Activated T-cell treated with anti-CD3 and anti-CD28 coated beads, Interleukin-2, amount 50 U/mL, for 24 hours (primary cell): ENCODE data around the gene LIAS.

Experiments used
- DNase-seq: peaks from one replicate; pipeline ENCODE4 v3.0.0-alpha.2; 2020
- H3K27ac Mint-ChIP-seq: 2 replicates; pipeline ENCODE4 v1.8.0; 2020; ENCODE audit warnings: mild to moderate bottlenecking, mixed read lengths
- H3K27me3 Mint-ChIP-seq: 2 replicates; pipeline ENCODE4 v1.8.0; 2020; ENCODE audit warnings: mixed read lengths
- H3K36me3 Mint-ChIP-seq: 2 replicates; pipeline ENCODE4 v1.8.0; 2020; ENCODE audit warnings: low read depth, mixed read lengths
- H3K4me1 Mint-ChIP-seq: 2 replicates; pipeline ENCODE4 v1.8.0; 2020; ENCODE audit warnings: low read depth, mixed read lengths
- H3K4me3 Mint-ChIP-seq: 2 replicates; pipeline ENCODE4 v1.8.0; 2020; ENCODE audit warnings: mild to moderate bottlenecking, moderate library complexity, mixed read lengths
- H3K9me3 Mint-ChIP-seq: 2 replicates; pipeline ENCODE4 v1.8.0; 2020; ENCODE audit warnings: mixed read lengths

Gene LIAS

GRCh38 chr4:39525822-39526690, 67.2 kb downstream of the LIAS start:
- H3K9me3 Mint-ChIP-seq, result peaks cover 11% of the 10 kb centered on the region
- H3K4me1 Mint-ChIP-seq, result peaks cover 18% of the 10 kb centered on the region
- peak overlapping the region; percentile 98 for H3K4me3 Mint-ChIP-seq
- H3K36me3 Mint-ChIP-seq, result peaks cover 20% of the 10 kb centered on the region
- DNase-seq, result no peak
- peak overlapping the region; percentile 92 for H3K27ac Mint-ChIP-seq
- no peaks in the 10 kb centered on the region for H3K27me3 Mint-ChIP-seq

- Mint-ChIP-seq H3K27me3 (no peaks in the 10 kb centered on the region), H3K36me3 (peaks cover 28% of the 10 kb centered on the region), H3K9me3 (peaks cover 18% of the 10 kb centered on the region), H3K4me1 (peaks cover 18% of the 10 kb centered on the region), H3K4me3 (peak overlapping the region; percentile 98), H3K27ac (peak overlapping the region; percentile 92)
- no peak for DNase-seq
These were observed 68.0 kb downstream of the LIAS start for GRCh38 chr4:39526765-39527295.

GRCh38 chr4:39527296-39528060, 68.6 kb downstream of the LIAS start, which contains the start of gene UGDH:
Gene UGDH, minus strand, starts transcription at chr4:39527439. Its CDS starts 5,927 bp downstream, at chr4:39521512.
- DNase-seq, result peak; percentile 95
- Mint-ChIP-seq H3K27ac (peak within 1 kb of the TSS; percentile 96), H3K27me3 (no peaks in the 10 kb centered on the region), H3K9me3 (peaks cover 24% of the 10 kb centered on the region), H3K4me1 (peaks cover 18% of the 10 kb centered on the region), H3K36me3 (peaks cover 34% of the 10 kb centered on the region), H3K4me3 (peak within 1 kb of the TSS; percentile 98)

DNA sequence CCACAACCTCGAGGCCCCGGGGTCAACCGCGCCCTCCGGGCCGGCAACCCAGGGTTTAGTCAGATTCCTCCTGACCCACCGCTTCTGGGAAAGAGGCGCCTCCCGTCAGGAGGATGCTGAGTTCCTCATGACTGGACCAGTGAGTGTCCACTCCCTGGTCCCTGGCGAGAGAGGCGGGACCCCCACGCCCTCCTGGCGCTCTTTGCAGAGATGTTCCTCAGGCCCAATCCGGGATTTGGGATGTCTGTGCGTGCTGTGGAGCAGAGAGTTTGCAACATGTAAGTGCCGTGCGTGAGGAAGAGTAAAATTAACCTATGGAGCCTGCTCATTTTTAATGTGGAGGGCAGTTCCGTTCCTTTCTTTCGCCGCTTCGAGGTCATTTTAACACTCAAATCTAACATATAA, 69.2 kb downstream of the LIAS start:
- no peak for DNase-seq

More for the DNA sequence above, 69.2 kb downstream of the LIAS start:
- H3K36me3 Mint-ChIP-seq, result peaks cover 40% of the 10 kb centered on the region
- peaks cover 18% of the 10 kb centered on the region for H3K4me1 Mint-ChIP-seq
- peaks cover 27% of the 10 kb centered on the region for H3K9me3 Mint-ChIP-seq
- peak overlapping the region; percentile 96 for H3K27ac Mint-ChIP-seq
- no peaks in the 10 kb centered on the region for H3K27me3 Mint-ChIP-seq
- peak overlapping the region; percentile 98 for H3K4me3 Mint-ChIP-seq
